Keratinocyte (primary cell): ENCODE measurements around the gene PRKD3. TPM values are rescaled to one million over a fixed set of nuclear protein-coding genes. Genes with fewer than 3 reads are reported as not detected.

Source experiments
- DNase-seq: peaks from one replicate; pipeline ENCODE4 v3.0.0-alpha.2; 2011; ENCODE audit warnings: low read depth, missing footprints, low spot score
- FAIRE-seq: peaks from 2 replicates; lab custom pipeline; 2011; peaks lifted over from hg19 to GRCh38; lab: Jason Lieb, UNC
- H2AFZ ChIP-seq: 2 replicates; pipeline ENCODE4 v1.6.0; 2012; ENCODE audit warnings: low read length, control low read depth, inconsistent platforms; ENCODE audit not compliant: control insufficient read depth
- H3K27ac ChIP-seq: 2 replicates; pipeline ENCODE4 v1.5.1; 2011; ENCODE audit warnings: low read length; ENCODE audit not compliant: control insufficient read depth, insufficient read depth
- H3K27me3 ChIP-seq: 3 replicates; pipeline ENCODE4 v1.6.0; 2011; ENCODE audit warnings: low read length; ENCODE audit not compliant: control insufficient read depth, insufficient read depth; ENCODE audit errors: extremely low read depth
- H3K36me3 ChIP-seq, 2 experiments: 2 replicates in 1 of 2; 3 replicates in 1 of 2; pipeline ENCODE4 v1.5.1; 2011; ENCODE audit warnings: low read length in 2 of 2, mild to moderate bottlenecking in 1 of 2; ENCODE audit not compliant: control insufficient read depth in 2 of 2, insufficient read depth in 2 of 2; ENCODE audit errors: extremely low read depth in 1 of 2
- H3K4me1 ChIP-seq: 3 replicates; pipeline ENCODE4 v1.5.1; 2011; ENCODE audit warnings: low read length; ENCODE audit not compliant: control insufficient read depth, insufficient read depth; ENCODE audit errors: extremely low read depth
- H3K4me2 ChIP-seq: 3 replicates; pipeline ENCODE4 v1.6.0; 2011; ENCODE audit warnings: low read depth, low read length; ENCODE audit not compliant: control insufficient read depth, insufficient read depth; ENCODE audit errors: extremely low read depth
- H3K4me3 ChIP-seq, 3 experiments: fragments of 200-600 bp in 1 of 3; sonication (generic) in 1 of 3; 2 replicates in 2 of 3; 3 replicates in 1 of 3; pipeline ENCODE4 v1.5.1; 2011 to 2016; ENCODE audit warnings: low read length in 3 of 3, mild to moderate bottlenecking in 3 of 3, control low read depth in 2 of 3, inconsistent platforms in 1 of 3, low read depth in 1 of 3, mixed read lengths in 1 of 3, mixed run types in 1 of 3, moderate library complexity in 1 of 3; ENCODE audit not compliant: control insufficient read depth in 2 of 3, insufficient read depth in 2 of 3; ENCODE audit errors: extremely low read depth in 1 of 3
- H3K79me2 ChIP-seq: 2 replicates; pipeline ENCODE4 v1.6.0; 2012; ENCODE audit warnings: low read length; ENCODE audit not compliant: control insufficient read depth, insufficient read depth
- H3K9ac ChIP-seq: 3 replicates; pipeline ENCODE4 v1.6.0; 2011; ENCODE audit warnings: low read length; ENCODE audit not compliant: control insufficient read depth, insufficient read depth; ENCODE audit errors: extremely low read depth
- H3K9me1 ChIP-seq: 3 replicates; pipeline ENCODE4 v1.6.0; 2011; ENCODE audit warnings: low read length; ENCODE audit not compliant: control insufficient read depth, insufficient read depth; ENCODE audit errors: extremely low read depth
- H3K9me3 ChIP-seq: 2 replicates; pipeline ENCODE4 v1.5.1; 2012; ENCODE audit warnings: low read depth, low read length; ENCODE audit not compliant: control insufficient read depth
- H4K20me1 ChIP-seq: 3 replicates; pipeline ENCODE4 v1.6.0; 2011; ENCODE audit warnings: low read length; ENCODE audit not compliant: control insufficient read depth, insufficient read depth; ENCODE audit errors: extremely low read depth
- EZH2 ChIP-seq: IDR thresholded peaks from one replicate; pipeline ENCODE4 v1.6.1; 2012; ENCODE audit warnings: inconsistent platforms, mild to moderate bottlenecking, low read length, moderate library complexity
- dilution Hi-C: fragments of 300-500 bp; cut with MboI; formaldehyde crosslinking; loops from one replicate; pipeline ENCODE4 v1.7.0; 2020; ENCODE audit warnings: low sequenced_read_pairs; ENCODE audit not compliant: extremely low pct_ligation_motif_present
- polyA plus RNA-seq, 5 experiments: library from polyadenylated mRNA; depleted of rRNA in 3 of 5; stranded (reverse) in 3 of 5; stranded (forward) in 1 of 5; unstranded in 1 of 5; fragments of >200 nt; gene quantifications; 1 replicate in 1 of 5; 2 replicates in 3 of 5; 3 replicates in 1 of 5; pipeline versions ENCODE4 v1.2.1 to v1.2.3, GENCODE V29; 2011 to 2012; ENCODE audit warnings: missing spikeins in 2 of 5, low read depth in 1 of 5, low replicate concordance in 1 of 5
- TF ChIP-seq, protein P1 (sequence below), 3 experiments: IDR thresholded peaks in 1 of 3; conservative IDR thresholded peaks in 1 of 3; optimal IDR thresholded peaks in 1 of 3; 2 replicates in 2 of 3; 3 replicates in 1 of 3; pipeline versions ENCODE3 to v1.5.1; 2011; ENCODE audit warnings: low read length in 3 of 3, mild to moderate bottlenecking in 3 of 3, moderate library complexity in 2 of 3, control low read depth in 1 of 3, inconsistent platforms in 1 of 3; ENCODE audit not compliant: insufficient read depth in 2 of 3; ENCODE audit errors: extremely low read depth in 1 of 3

PRKD3 gene
- polyA plus RNA-seq, 1 donor (not counting 4 experiments of a cell fraction or from before 2014, with no cell fraction given) = 25.4 TPM

DNA sequence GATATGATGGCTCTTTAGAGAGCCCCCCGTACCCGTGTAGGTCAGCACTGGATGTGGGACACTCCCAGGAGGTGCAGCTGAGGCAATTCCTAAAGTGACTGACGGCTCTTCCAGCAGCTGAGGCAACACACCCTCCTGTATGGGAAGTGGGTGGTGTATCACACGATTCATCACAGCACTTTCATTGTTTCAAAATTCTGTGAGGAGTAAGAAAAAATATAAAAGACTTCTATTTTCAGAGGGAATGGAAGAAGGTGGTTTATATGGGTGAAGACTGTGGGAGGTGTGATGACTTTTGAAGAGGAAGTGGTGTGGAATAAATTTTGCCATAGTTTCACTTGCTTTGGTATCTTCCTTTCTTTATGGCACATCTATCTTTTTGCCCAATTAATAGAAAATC is 42.1 kb upstream of the PRKD3 start:
- Histone ChIP-seq H2AFZ (no peak overlapping the region), H3K79me2 (no peaks in the 10 kb centered on the region), H3K4me2 (no peak overlapping the region), H3K27me3 (no peaks in the 10 kb centered on the region), H4K20me1 (no peaks in the 10 kb centered on the region), H3K4me1 (peaks cover 9% of the 10 kb centered on the region), H3K36me3 (no peaks in the 10 kb centered on the region), H3K9me3 (no peaks in the 10 kb centered on the region), H3K27ac (no peak overlapping the region), H3K9ac (no peak overlapping the region), H3K4me3 (no peak overlapping the region), H3K9me1 (no peaks in the 10 kb centered on the region)
- TF ChIP-seq, protein P1, sequence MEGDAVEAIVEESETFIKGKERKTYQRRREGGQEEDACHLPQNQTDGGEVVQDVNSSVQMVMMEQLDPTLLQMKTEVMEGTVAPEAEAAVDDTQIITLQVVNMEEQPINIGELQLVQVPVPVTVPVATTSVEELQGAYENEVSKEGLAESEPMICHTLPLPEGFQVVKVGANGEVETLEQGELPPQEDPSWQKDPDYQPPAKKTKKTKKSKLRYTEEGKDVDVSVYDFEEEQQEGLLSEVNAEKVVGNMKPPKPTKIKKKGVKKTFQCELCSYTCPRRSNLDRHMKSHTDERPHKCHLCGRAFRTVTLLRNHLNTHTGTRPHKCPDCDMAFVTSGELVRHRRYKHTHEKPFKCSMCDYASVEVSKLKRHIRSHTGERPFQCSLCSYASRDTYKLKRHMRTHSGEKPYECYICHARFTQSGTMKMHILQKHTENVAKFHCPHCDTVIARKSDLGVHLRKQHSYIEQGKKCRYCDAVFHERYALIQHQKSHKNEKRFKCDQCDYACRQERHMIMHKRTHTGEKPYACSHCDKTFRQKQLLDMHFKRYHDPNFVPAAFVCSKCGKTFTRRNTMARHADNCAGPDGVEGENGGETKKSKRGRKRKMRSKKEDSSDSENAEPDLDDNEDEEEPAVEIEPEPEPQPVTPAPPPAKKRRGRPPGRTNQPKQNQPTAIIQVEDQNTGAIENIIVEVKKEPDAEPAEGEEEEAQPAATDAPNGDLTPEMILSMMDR (optimal IDR thresholded peaks at IDR 0.05 in 1 of 3, IDR thresholded peaks at IDR 0.05 in 1 of 3, conservative IDR thresholded peaks at IDR 0.05 in 1 of 3; ENCODE audit: extremely low read depth in 1 of 3, insufficient read depth in 2 of 3, low read length in 3 of 3) = no peak
- TF ChIP-seq EZH2 = no peak
- dilution Hi-C loops = no loop called here
- DNase-seq (no peak), FAIRE-seq (no peak)

DNA sequence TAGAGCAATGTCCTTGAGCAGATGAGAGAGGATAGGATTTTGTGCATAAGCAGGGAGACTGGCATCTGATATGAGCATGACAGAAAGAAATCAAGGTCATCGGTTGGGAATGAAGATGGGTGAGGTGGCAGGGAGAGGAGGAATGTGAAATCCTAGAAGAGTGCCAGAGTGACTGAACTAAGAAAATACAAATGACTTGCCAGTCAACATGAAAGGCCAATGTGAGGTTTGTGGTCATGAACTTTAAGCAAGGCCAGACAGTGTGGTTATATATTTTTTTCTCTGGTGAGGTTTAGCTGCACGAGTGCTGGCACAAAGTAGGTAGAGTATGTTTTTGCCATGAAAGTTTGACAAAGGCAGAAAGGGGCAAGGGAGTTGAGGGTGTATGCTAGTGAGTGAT is 41.0 kb upstream of the PRKD3 start:
- Histone ChIP-seq H3K79me2 (no peaks in the 10 kb centered on the region), H3K27me3 (no peaks in the 10 kb centered on the region), H3K4me2 (no peak overlapping the region), H4K20me1 (no peaks in the 10 kb centered on the region), H3K27ac (no peak overlapping the region), H2AFZ (no peak overlapping the region), H3K36me3 (no peaks in the 10 kb centered on the region), H3K9me3 (no peaks in the 10 kb centered on the region), H3K4me1 (peaks cover 17% of the 10 kb centered on the region), H3K4me3 (no peak overlapping the region), H3K9me1 (no peaks in the 10 kb centered on the region), H3K9ac (no peak overlapping the region)
- TF ChIP-seq EZH2 = no peak
- TF ChIP-seq, protein P1 (optimal IDR thresholded peaks at IDR 0.05 in 1 of 3, IDR thresholded peaks at IDR 0.05 in 1 of 3, conservative IDR thresholded peaks at IDR 0.05 in 1 of 3; ENCODE audit: extremely low read depth in 1 of 3, insufficient read depth in 2 of 3, low read length in 3 of 3) = no peak
- FAIRE-seq (no peak), DNase-seq (no peak)
- dilution Hi-C loops = no loop called here
